Tibial nerve (tissue), 4 donors: Measurements from ENCODE around the gene CDH16. TPM values are rescaled to one million over a fixed set of nuclear protein-coding genes. Genes with fewer than 3 reads are reported as not detected.
"Not testable (repeated sequence)": the region's sequence is repeated elsewhere in the genome, so short reads cannot be mapped to it uniquely, and the experiment has no call there.

Experiments used
- DNase-seq, 2 donors: peaks; one replicate each; pipeline ENCODE4 v3.0.0-alpha.2; 2019; ENCODE audit warnings: low spot score in 2 of 2
- H3K27ac ChIP-seq, 4 donors: fragments of 200-600 bp; sonication (generic) in 3 of 4; one replicate each; pipeline ENCODE4 v1.5.1; 2017 to 2019; ENCODE audit warnings: mild to moderate bottlenecking in 1 of 4
- H3K27me3 ChIP-seq, 2 donors: fragments of 200-600 bp; sonication (generic) in 1 of 2; one replicate each; pipeline versions ENCODE4 v1.5.1 to v1.6.0; 2017 to 2019
- H3K36me3 ChIP-seq, 3 donors: fragments of 200-600 bp; sonication (generic); one replicate each; pipeline ENCODE4 v1.5.1; 2018 to 2019
- H3K4me1 ChIP-seq, 4 donors: fragments of 200-600 bp; sonication (generic) in 3 of 4; one replicate each; pipeline ENCODE4 v1.5.1; 2017 to 2019
- H3K4me3 ChIP-seq, 4 donors: fragments of 200-600 bp; sonication (generic) in 3 of 4; one replicate each; pipeline ENCODE4 v1.5.1; 2017 to 2019; ENCODE audit warnings: mild to moderate bottlenecking in 1 of 4, moderate library complexity in 1 of 4
- H3K9me3 ChIP-seq, 4 donors: fragments of 200-600 bp; sonication (generic) in 3 of 4; one replicate each; pipeline ENCODE4 v1.5.1; 2017 to 2019
- CTCF ChIP-seq, 5 experiments: fragments of 200-600 bp in 3 of 5; fragments of 450-650 bp in 2 of 5; sonication (generic) in 3 of 5; IDR thresholded peaks; one replicate each; pipeline ENCODE4 v1.5.1; 2016 to 2019; ENCODE audit warnings: antibody characterized with exemption in 5 of 5, mild to moderate bottlenecking in 3 of 5, moderate library complexity in 2 of 5
- EP300 ChIP-seq, 2 donors: sonication (generic); formaldehyde crosslinking; IDR thresholded peaks; one replicate each; pipeline ENCODE4 v1.6.1; 2017; ENCODE audit warnings: antibody characterized with exemption in 2 of 2, mild to moderate bottlenecking in 1 of 2
- POLR2A ChIP-seq, 2 donors: fragments of 450-650 bp; IDR thresholded peaks; one replicate each; pipeline ENCODE4 v1.6.1; 2017; ENCODE audit warnings: antibody characterized with exemption in 2 of 2, mild to moderate bottlenecking in 2 of 2, moderate library complexity in 2 of 2
- WGBS, 2 donors: methylation state at CpG; one replicate each; pipeline ENCODE4 v1.1.5; 2018; 5-methylcytosine and 5-hydroxymethylcytosine counted together
- total RNA-seq, 4 donors: library from RNA; depleted of rRNA; stranded (reverse); fragments of >200 nt; gene quantifications; one replicate each; pipeline ENCODE4 v1.1.0, GENCODE V29; 2016

Gene CDH16
- total RNA-seq, 4 donors from 2014 or later, result 0.30 to 2.5 (median 1.4) TPM

- Histone ChIP-seq H3K27me3 (no peaks in the 10 kb centered on the region), H3K27ac (peak overlapping the region in 1 of 4 donors; percentile 98), H3K9me3 (no peaks in the 10 kb centered on the region), H3K4me3 (no peak overlapping the region), H3K36me3 (peaks cover 0 to 57% (median 17%) of the 10 kb centered on the region in 3 donors), H3K4me1 (peaks cover 5 to 57% (median 34%) of the 10 kb centered on the region in 4 donors)
- TF ChIP-seq POLR2A (IDR thresholded peaks at IDR 0.05) (no peak), EP300 (IDR thresholded peaks at IDR 0.05) (no peak), CTCF (IDR thresholded peaks at IDR 0.05) (no peak)
- DNase-seq, result no peak
- 83 to 87% methylated on average over 6 of the region's 6 CpGs for WGBS, 2 donors
Observed at GRCh38 chr16:66936462-66936861, 17.8 kb upstream of the CDH16 start.

- Histone ChIP-seq H3K9me3 (no peaks in the 10 kb centered on the region), H3K4me3 (peak within 1 kb of the TSS; percentile 91 to 100 (median 99)), H3K27ac (peak within 1 kb of the TSS; percentile 89 to 98 (median 96)), H3K27me3 (no peaks in the 10 kb centered on the region), H3K36me3 (peaks cover 0 to 57% (median 7%) of the 10 kb centered on the region in 3 donors), H3K4me1 (peaks cover 5 to 57% (median 34%) of the 10 kb centered on the region in 4 donors)
- TF ChIP-seq CTCF (IDR thresholded peaks at IDR 0.05) (no peak), POLR2A (IDR thresholded peaks at IDR 0.05) (no peak), EP300 (IDR thresholded peaks at IDR 0.05) (no peak)
- DNase-seq, result no peak
- 27 to 30% methylated on average over 28 to 32 of the region's 44 CpGs for WGBS, 2 donors
Observed at GRCh38 chr16:66935314-66936011, 16.8 kb upstream of the CDH16 start, which contains the start of gene CES2. TSS of gene CES2 (plus strand) at chr16:66935516. CDS start at chr16:66935636, 120 bp downstream.

- peaks cover 0 to 56% (median 2%) of the 10 kb centered on the region in 3 donors for H3K36me3 ChIP-seq
- H3K27me3 ChIP-seq, result not testable (repeated sequence)
Observed at GRCh38 chr16:66934839-66935313, 16.2 kb upstream of the CDH16 start.

GRCh38 chr16:66934138-66934838, 15.6 kb upstream of the CDH16 start, which contains the start of gene CIAO2B:
TSS of gene CIAO2B (minus strand) at chr16:66934402. CDS start at chr16:66934364, 38 bp downstream.
- peak; percentile 70 to 99 for TF ChIP-seq EP300 (IDR thresholded peaks at IDR 0.05)
- peak; percentile 46 to 81 for TF ChIP-seq POLR2A (IDR thresholded peaks at IDR 0.05)
- TF ChIP-seq CTCF (IDR thresholded peaks at IDR 0.05), result peak in 1 of 5 experiments; percentile 20
- H3K27ac ChIP-seq, result peak within 1 kb of the TSS; percentile 89 to 98 (median 96)
- H3K27me3 ChIP-seq, result no peaks in the 10 kb centered on the region
- H3K36me3 ChIP-seq, result peaks cover 0 to 51% (median 0%) of the 10 kb centered on the region in 3 donors
- DNase-seq, result peak; percentile 80 to 86
- WGBS, 2 donors, result 0 to 1% methylated on average over 22 to 38 of the region's 76 CpGs
- H3K9me3 ChIP-seq, result no peaks in the 10 kb centered on the region
- H3K4me1 ChIP-seq, result peaks cover 5 to 57% (median 34%) of the 10 kb centered on the region in 4 donors
- peak within 1 kb of the TSS; percentile 91 to 100 (median 99) for H3K4me3 ChIP-seq

More at GRCh38 chr16:66934839-66935313, 16.2 kb upstream of the CDH16 start:
- not testable (repeated sequence) for DNase-seq, H3K9me3 ChIP-seq
- H3K4me1 ChIP-seq, result peaks cover 5 to 57% (median 34%) of the 10 kb centered on the region in 4 donors
- peak overlapping the region; percentile 91 to 100 (median 99) for H3K4me3 ChIP-seq
- 0 to 1% methylated on average over 24 of the region's 24 CpGs for WGBS, 2 donors
- peak overlapping the region; percentile 89 to 98 (median 96) for H3K27ac ChIP-seq

GRCh38 chr16:66933776-66934137, 15.1 kb upstream of the CDH16 start:
- Histone ChIP-seq H3K27ac (peak overlapping the region; percentile 89 to 98 (median 96)), H3K27me3 (no peaks in the 10 kb centered on the region), H3K36me3 (peaks cover 0 to 46% (median 0%) of the 10 kb centered on the region in 3 donors), H3K4me3 (peak overlapping the region; percentile 91 to 100 (median 99)), H3K4me1 (peaks cover 5 to 57% (median 34%) of the 10 kb centered on the region in 4 donors), H3K9me3 (no peaks in the 10 kb centered on the region)
- TF ChIP-seq POLR2A (IDR thresholded peaks at IDR 0.05), result no peak
- no peak for TF ChIP-seq CTCF (IDR thresholded peaks at IDR 0.05)
- no peak for TF ChIP-seq EP300 (IDR thresholded peaks at IDR 0.05)
- 1 to 4% methylated on average over 11 to 12 of the region's 12 CpGs for WGBS, 2 donors
- no peak for DNase-seq
